ENCODE results near the gene GNAI3.
A peak's percentile ranks its signal among the peaks of the same experiment; 100 is the strongest.

The GNAI3 gene

GRCh38 chr1:109546311-109547109, 1.9 kb upstream of the GNAI3 start:
- peak; percentile 85 for DNase-seq

DNA sequence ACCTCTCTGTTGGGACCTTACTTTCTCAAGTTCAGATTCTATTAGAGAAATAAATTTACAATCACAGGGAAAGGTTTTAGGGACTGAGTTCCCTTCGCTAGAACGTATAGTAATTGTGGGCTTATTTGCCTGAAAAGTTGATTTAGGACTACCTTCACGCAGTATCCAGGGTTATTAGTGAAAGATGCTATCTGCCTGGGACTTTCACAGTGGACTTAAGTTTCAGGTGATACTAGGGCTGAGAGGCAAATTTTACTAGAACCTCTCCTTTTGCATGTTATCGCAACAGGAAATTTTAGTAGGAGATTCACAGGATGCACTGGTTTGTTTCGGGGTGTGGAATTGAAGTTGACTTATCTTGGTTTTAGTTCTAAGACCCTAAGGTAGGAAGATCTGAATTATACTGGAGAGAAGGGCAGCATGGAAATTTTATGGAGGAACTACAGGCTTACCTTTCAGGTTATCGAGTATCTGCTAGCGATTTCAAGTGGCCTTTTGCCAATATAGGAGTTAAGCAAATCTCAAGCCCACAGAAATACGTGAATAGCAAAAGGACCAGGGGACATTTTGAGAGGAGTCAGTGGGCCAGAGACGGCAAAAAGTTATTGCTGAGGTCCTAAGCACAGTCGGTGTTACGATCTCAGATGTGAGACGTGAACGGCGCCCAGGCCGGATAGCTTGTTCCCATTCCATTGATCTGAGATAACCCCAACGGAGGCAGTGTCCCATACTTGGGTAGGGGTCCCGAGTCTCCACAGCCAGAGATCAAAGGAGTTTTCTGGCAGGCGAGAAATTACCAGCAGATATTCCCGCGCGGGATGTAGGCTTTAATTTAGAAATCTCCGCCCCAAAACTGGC, 723 bp upstream of the GNAI3 start:
- DNase-seq, result no peak

- DNase-seq, result no peak
Measured at GRCh38 chr1:109556563-109556962, 8.1 kb downstream of the GNAI3 start.

- no peak for DNase-seq
Measured at GRCh38 chr1:109557520-109557919, 9.1 kb downstream of the GNAI3 start.

- DNase-seq, result no peak
Measured at GRCh38 chr1:109559995-109560394, 11.6 kb downstream of the GNAI3 start.

DNA sequence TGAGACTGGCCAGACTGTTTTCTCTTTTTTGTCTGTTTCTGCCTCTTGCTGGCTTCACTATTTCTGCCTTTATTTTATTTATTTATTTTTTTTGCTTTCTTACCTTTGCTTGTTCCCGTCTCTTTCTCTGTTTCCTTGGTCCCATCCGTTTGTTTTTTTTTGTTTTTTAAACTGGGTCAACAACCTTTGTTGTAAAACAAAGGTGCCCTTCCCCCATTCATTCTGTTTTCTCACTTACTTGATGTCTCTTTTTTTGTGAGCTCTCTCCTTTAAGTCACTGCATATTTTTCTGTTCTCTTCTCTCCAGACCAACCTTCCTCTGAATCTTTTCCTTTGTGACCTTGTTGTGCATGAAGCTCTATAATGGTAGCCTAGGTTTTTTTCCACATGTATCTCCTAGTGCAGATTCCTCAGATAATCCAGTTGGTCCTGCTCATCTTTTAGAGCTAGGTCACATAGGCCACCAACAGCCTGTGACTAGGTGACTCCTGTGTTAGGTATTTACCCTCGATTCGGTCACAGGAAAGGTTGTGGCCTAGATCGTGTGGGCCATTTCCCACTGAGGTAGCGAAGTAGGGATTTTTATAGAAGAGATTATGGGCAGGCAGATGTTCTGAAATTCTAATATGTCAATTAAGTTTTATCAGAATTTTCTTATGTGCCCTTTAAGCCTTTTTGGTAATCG, 15.9 kb downstream of the GNAI3 start:
- DNase-seq, result no peak

- no peak for DNase-seq
Measured at GRCh38 chr1:109565241-109565640, 16.8 kb downstream of the GNAI3 start.

- DNase-seq, result no peak
Measured at GRCh38 chr1:109566982-109567381, 18.6 kb downstream of the GNAI3 start.

DNA sequence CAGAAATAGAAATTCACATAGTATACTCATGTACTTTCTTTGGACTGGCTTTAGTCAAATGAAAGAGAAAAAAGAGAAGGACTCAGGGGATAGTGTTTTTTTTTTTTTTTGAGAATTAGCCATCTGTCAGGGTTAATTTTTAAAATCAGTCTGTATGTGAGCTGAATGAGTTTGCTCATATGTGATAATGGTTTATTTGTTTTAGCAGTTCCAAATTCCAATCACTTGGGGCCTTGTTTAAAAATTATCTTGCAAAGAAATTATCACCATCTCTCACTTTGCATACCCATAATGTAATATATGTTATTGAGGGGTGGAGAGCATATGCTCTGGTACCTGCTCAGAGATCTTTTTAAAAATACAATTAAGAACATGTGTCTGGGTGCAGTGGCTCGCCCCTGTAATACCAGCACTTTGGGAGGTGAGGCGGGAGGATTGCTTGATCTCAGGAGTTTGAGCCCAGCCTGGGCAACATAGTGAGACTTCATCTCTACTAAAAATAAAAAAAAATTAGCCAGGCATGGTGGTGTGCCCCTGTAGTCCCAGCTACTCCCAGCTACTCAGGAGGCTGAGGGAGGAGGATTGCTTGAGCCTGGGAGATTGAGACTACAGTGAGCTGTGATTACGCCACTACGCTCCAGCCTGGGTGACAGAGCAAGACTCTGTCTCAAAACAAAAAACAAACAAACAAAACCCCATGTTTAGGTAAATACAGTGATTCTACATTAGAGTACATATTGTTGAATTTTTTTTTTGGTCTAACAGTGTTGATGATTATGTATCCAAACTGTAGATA, 19.7 kb downstream of the GNAI3 start:
- DNase-seq, result no peak

DNA sequence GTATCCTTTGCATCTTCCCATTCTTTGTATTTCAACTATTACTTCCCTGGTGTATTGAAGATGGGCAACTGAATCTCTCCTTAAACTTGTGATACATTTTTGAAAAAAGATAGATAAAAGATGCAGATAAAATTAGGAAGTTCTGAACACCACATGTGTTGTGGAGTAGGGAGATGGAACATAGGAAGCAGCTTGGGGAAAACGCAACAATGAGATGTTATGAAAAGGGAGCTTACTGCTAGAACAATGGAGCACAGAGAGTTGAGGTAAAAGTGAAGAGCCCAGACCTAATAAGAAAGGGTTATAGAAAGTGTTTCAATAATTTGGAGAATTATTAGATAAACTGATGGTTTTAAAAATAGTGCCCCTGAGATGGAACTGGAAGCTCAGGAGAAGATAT, 20.9 kb downstream of the GNAI3 start:
- no peak for DNase-seq

- no peak for DNase-seq
Measured at GRCh38 chr1:109570414-109570813, 22.0 kb downstream of the GNAI3 start.

DNA sequence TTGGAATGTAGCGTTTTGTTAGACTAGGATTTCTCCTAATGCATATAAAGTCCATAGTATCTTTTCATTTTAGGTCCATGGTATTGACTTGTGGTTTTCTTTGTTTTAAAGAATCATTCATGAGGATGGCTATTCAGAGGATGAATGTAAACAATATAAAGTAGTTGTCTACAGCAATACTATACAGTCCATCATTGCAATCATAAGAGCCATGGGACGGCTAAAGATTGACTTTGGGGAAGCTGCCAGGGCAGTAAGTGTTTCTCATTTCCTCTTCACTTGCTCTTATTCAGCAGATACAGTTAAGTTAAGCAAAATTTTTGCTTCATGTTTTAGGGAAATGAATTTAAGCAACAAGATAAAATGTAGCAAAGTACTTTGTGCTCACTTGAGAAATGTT, 25.4 kb downstream of the GNAI3 start:
- DNase-seq, result no peak

DNA sequence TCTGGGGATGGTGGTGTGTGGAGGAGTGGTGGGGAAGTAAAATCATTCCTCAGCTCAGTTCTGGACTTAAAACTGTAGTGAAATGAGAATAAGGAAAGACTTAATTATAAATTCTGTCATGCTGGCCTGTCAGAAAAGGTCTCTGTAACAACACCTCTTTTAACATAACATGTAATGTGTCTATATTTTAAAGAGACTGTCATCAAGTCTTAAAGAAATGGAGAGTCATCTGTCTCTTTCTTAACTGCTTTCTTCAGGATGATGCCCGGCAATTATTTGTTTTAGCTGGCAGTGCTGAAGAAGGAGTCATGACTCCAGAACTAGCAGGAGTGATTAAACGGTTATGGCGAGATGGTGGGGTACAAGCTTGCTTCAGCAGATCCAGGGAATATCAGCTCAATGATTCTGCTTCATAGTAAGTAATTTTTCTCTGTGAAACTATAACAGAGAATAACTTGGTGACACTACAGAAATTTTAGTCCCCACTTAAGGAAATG, 30.6 kb downstream of the GNAI3 start:
- DNase-seq, result no peak

- DNase-seq, result no peak
Measured at GRCh38 chr1:109579491-109579890, 31.1 kb downstream of the GNAI3 start.

GRCh38 chr1:109582021-109582420, 33.6 kb downstream of the GNAI3 start:
- DNase-seq, result no peak

DNA sequence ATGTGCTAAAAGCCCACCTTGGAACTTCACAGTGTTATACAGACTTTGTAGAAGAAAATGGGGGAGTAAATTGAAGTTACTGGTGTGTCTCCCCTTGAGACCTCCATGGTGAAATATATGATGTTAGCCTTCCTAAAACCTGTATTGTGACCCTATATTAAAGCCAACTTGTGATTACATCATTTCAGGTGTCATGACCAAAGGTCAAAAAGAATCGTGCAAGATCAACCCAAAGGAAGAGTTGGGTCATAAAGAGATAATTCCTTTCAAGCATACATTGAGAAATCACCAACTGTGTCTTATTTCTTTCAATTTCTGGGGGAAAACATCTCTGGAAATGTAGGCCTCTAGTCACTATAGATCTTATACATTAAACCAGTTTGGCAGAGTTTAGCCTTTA, 36.4 kb downstream of the GNAI3 start:
- no peak for DNase-seq

GRCh38 chr1:109586055-109586454, 37.6 kb downstream of the GNAI3 start:
- DNase-seq, result no peak

DNA sequence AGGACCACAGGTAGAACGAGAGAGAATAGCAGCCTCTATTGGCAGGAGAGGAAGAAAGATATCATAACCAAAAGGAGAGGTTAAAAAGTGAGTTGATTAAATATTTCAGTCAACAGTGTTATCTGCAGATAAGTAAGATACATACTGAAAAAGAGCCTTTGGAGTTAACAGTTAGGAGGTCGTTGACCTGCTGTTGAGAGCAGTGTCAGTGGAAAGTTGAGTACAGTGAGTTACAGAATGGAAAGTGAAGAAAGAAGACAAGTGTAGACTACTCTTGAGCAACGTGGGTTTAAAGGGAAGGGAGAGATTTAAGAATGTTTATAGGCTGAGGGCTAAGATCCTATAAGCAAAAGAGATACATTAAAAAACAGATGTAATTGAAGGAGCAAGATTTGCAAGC, 40.8 kb downstream of the GNAI3 start:
- DNase-seq, result no peak

GRCh38 chr1:109589679-109590078, 41.3 kb downstream of the GNAI3 start:
- DNase-seq, result no peak

- no peak for DNase-seq
Measured at GRCh38 chr1:109592916-109593315, 44.5 kb downstream of the GNAI3 start.

- DNase-seq, result no peak
Measured at GRCh38 chr1:109595531-109595930, 47.1 kb downstream of the GNAI3 start.

- no peak for DNase-seq
Measured at GRCh38 chr1:109598156-109598555, 49.7 kb downstream of the GNAI3 start.

- DNase-seq, result no peak
Measured at GRCh38 chr1:109598655-109599054, 50.2 kb downstream of the GNAI3 start.

Measured in NCI-H2029 (cell line).